GM12878 (cell line): ENCODE results near the gene ELAVL1. TPM values are rescaled to one million over a fixed set of nuclear protein-coding genes. Genes with fewer than 3 reads are reported as not detected.
A peak's percentile ranks its signal among the peaks of the same experiment; 100 is the strongest.

Source experiments
- ATAC-seq: fragments of 200-7000 bp; cut with Tn5 transposase; 3 replicates; pipeline ENCODE4 v1.9.1; 2020; ENCODE audit warnings: mild to moderate bottlenecking, moderate library complexity
- BruUV-seq: library from RNA; stranded (reverse); fragments of 400-500 nt; replicated peaks from 2 replicates; lab custom pipeline; 2021; lab: Mats Ljungman, UMichigan
- CTCF ChIA-PET: fragments of 300-600 bp; sonication (Branson Sonifier 250); formaldehyde crosslinking; extraction: SDS; loops from one replicate; lab custom pipeline; 2021; ENCODE audit warnings: inconsistent platforms; lab: Yijun Ruan, JAX
- POLR2A ChIA-PET: fragments of 350-600 bp; formaldehyde crosslinking; extraction: SDS; loops from one replicate; lab custom pipeline; 2021; ENCODE audit warnings: inconsistent platforms; lab: Charles Lee
- RAD21 ChIA-PET: fragments of 300-600 bp; sonication (Branson Sonifier 250); formaldehyde crosslinking; loops from one replicate; lab custom pipeline; 2023; ENCODE audit warnings: antibody characterized with exemption; ENCODE audit not compliant: unreplicated experiment; lab: Charles Lee
- SMC1A ChIA-PET: fragments of 300-600 bp; sonication (Branson Sonifier 250); formaldehyde crosslinking; loops from one replicate; lab custom pipeline; 2023; ENCODE audit not compliant: unreplicated experiment, uncharacterized antibody; lab: Charles Lee
- DNase-seq: peaks from one replicate; pipeline ENCODE4 v3.0.0-alpha.2; 2011; ENCODE audit warnings: low read depth, low spot score
- FAIRE-seq: peaks from 3 replicates; lab custom pipeline; 2011; peaks lifted over from hg19 to GRCh38; lab: Jason Lieb, UNC
- H2AFZ ChIP-seq: 2 replicates; pipeline ENCODE4 v1.6.0; 2011; ENCODE audit warnings: low read depth, low read length, control low read depth; ENCODE audit not compliant: control insufficient read depth
- H3K27ac ChIP-seq: 2 replicates; pipeline ENCODE4 v1.5.1; 2011; ENCODE audit warnings: control low read depth; ENCODE audit not compliant: control insufficient read depth, insufficient read depth
- H3K27me3 ChIP-seq, 2 experiments: replicated peaks in 1 of 2; 2 replicates each; pipeline versions ENCODE4 v1.6.0 to v1.6.1; 2011; ENCODE audit warnings: low read length in 1 of 2; ENCODE audit not compliant: control insufficient read depth in 2 of 2, insufficient read depth in 2 of 2
- H3K36me3 ChIP-seq, 2 experiments: 2 replicates each; pipeline ENCODE4 v1.5.1; 2011; ENCODE audit warnings: low read length in 1 of 2; ENCODE audit not compliant: control insufficient read depth in 2 of 2, insufficient read depth in 2 of 2
- H3K4me1 ChIP-seq: 2 replicates; pipeline ENCODE4 v1.6.1; 2011; ENCODE audit warnings: mild to moderate bottlenecking, low read length, moderate library complexity, mixed read lengths; ENCODE audit not compliant: control insufficient read depth, insufficient read depth
- H3K4me2 ChIP-seq: 2 replicates; pipeline ENCODE4 v1.6.0; 2011; ENCODE audit warnings: control low read depth; ENCODE audit not compliant: control insufficient read depth, insufficient read depth
- H3K4me3 ChIP-seq: fragments of 200-600 bp; sonication (generic); 2 replicates; pipeline ENCODE4 v1.5.1; 2016
- H3K79me2 ChIP-seq: 2 replicates; pipeline ENCODE4 v1.6.0; 2011; ENCODE audit warnings: low read length; ENCODE audit not compliant: control insufficient read depth, insufficient read depth
- H3K9ac ChIP-seq: 2 replicates; pipeline ENCODE4 v1.8.0; 2011; ENCODE audit warnings: low read length, control low read depth, mixed read lengths; ENCODE audit not compliant: control insufficient read depth, insufficient read depth
- H3K9me3 ChIP-seq: replicated peaks from 3 replicates; pipeline ENCODE4 v1.5.1; 2011; ENCODE audit warnings: mild to moderate bottlenecking, low read length; ENCODE audit not compliant: control insufficient read depth, insufficient read depth
- H4K20me1 ChIP-seq: 2 replicates; pipeline ENCODE4 v1.6.0; 2011; ENCODE audit not compliant: control insufficient read depth, insufficient read depth
- CBFB ChIP-seq: IDR thresholded peaks from 2 replicates; pipeline ENCODE4 v1.6.1; 2016; ENCODE audit warnings: antibody characterized with exemption, low read depth
- FOXM1 ChIP-seq: IDR thresholded peaks from 2 replicates; pipeline ENCODE4 v1.6.1; 2012; ENCODE audit warnings: low read depth, mild to moderate bottlenecking, inconsistent platforms, low read length, moderate library complexity
- POLR2AphosphoS5 ChIP-seq: IDR thresholded peaks from 2 replicates; pipeline ENCODE4 v1.6.1; 2011; ENCODE audit warnings: mild to moderate bottlenecking, low read length, inconsistent platforms
- STAT3 ChIP-seq: IDR thresholded peaks from 2 replicates; pipeline ENCODE4 v1.6.1; 2011; ENCODE audit warnings: low read depth, low read length, improper control_type of control experiment
- ZNF384 ChIP-seq: IDR thresholded peaks from 2 replicates; pipeline ENCODE4 v1.6.1; 2012; ENCODE audit warnings: low read depth, mild to moderate bottlenecking, low read length, improper control_type of control experiment, borderline replicate concordance
- WGBS: methylation state at CpG from one replicate; pipeline ENCODE4 v1.1.6; 2016; ENCODE audit warnings: low lambda C conversion rate; ENCODE audit not compliant: insufficient replicate concordance, insufficient coverage; ENCODE audit errors: missing lambda C conversion rate; 5-methylcytosine and 5-hydroxymethylcytosine counted together
- in situ Hi-C: fragments of 300-500 bp; cut with MboI; formaldehyde crosslinking; loops from 9 replicates; pipeline ENCODE4 v1.14.3; 2018; ENCODE audit warnings: mixed read lengths
- intact Hi-C: fragments of 100-400 bp; cut with micrococcal nuclease; formaldehyde crosslinking; loops from one replicate; pipeline ENCODE4 v1.14.2; 2022; ENCODE audit not compliant: unreplicated experiment
- polyA plus RNA-seq, 11 experiments: library from polyadenylated mRNA; depleted of rRNA in 4 of 11; unstranded in 6 of 11; stranded (reverse) in 5 of 11; fragments of >200 nt; fragmentation: Nextera tagmentation in 4 of 11; fragmentation: Illumina TruSeq in 1 of 11; extraction: Ambion mirVana in 4 of 11; extraction: Trizol in 1 of 11; gene quantifications; 1 replicate in 1 of 11; 2 replicates in 10 of 11; pipeline versions ENCODE4 v1.2.1 to v1.2.3, GENCODE V29; 2011 to 2016; ENCODE audit warnings: inconsistent platforms in 2 of 11, missing spikeins in 2 of 11, low read depth in 1 of 11
- total RNA-seq, 4 experiments: library from RNA; depleted of rRNA in 3 of 4; stranded (reverse); fragments of >200 nt in 3 of 4; fragmentation: Illumina TruSeq in 1 of 4; extraction: Trizol in 1 of 4; gene quantifications; 2 replicates each; pipeline versions ENCODE4 v1.2.1 to v1.2.3, GENCODE V29; 2013 to 2021
- TF ChIP-seq, protein P1 (sequence below): fragments of 450-650 bp; IDR thresholded peaks from 2 replicates; pipeline ENCODE4 v1.6.1; 2017; ENCODE audit warnings: mild to moderate bottlenecking, moderate library complexity

ELAVL1 gene
- total and polyA plus RNA-seq, 10 of the 15 experiments (the other 5 are each of a cell fraction or from before 2014, with no cell fraction given): 7.4 to 155 (median 70.3) TPM

GRCh38 chr19:7988307-7988706 is 17.1 kb downstream of the ELAVL1 start (continued):
- TF ChIP-seq, protein P1, sequence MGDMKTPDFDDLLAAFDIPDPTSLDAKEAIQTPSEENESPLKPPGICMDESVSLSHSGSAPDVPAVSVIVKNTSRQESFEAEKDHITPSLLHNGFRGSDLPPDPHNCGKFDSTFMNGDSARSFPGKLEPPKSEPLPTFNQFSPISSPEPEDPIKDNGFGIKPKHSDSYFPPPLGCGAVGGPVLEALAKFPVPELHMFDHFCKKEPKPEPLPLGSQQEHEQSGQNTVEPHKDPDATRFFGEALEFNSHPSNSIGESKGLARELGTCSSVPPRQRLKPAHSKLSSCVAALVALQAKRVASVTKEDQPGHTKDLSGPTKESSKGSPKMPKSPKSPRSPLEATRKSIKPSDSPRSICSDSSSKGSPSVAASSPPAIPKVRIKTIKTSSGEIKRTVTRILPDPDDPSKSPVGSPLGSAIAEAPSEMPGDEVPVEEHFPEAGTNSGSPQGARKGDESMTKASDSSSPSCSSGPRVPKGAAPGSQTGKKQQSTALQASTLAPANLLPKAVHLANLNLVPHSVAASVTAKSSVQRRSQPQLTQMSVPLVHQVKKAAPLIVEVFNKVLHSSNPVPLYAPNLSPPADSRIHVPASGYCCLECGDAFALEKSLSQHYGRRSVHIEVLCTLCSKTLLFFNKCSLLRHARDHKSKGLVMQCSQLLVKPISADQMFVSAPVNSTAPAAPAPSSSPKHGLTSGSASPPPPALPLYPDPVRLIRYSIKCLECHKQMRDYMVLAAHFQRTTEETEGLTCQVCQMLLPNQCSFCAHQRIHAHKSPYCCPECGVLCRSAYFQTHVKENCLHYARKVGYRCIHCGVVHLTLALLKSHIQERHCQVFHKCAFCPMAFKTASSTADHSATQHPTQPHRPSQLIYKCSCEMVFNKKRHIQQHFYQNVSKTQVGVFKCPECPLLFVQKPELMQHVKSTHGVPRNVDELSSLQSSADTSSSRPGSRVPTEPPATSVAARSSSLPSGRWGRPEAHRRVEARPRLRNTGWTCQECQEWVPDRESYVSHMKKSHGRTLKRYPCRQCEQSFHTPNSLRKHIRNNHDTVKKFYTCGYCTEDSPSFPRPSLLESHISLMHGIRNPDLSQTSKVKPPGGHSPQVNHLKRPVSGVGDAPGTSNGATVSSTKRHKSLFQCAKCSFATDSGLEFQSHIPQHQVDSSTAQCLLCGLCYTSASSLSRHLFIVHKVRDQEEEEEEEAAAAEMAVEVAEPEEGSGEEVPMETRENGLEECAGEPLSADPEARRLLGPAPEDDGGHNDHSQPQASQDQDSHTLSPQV: no peak
- no peak for TF ChIP-seq STAT3
- TF ChIP-seq FOXM1: no peak
- TF ChIP-seq, all 136 proteins: peak for 0

DNA sequence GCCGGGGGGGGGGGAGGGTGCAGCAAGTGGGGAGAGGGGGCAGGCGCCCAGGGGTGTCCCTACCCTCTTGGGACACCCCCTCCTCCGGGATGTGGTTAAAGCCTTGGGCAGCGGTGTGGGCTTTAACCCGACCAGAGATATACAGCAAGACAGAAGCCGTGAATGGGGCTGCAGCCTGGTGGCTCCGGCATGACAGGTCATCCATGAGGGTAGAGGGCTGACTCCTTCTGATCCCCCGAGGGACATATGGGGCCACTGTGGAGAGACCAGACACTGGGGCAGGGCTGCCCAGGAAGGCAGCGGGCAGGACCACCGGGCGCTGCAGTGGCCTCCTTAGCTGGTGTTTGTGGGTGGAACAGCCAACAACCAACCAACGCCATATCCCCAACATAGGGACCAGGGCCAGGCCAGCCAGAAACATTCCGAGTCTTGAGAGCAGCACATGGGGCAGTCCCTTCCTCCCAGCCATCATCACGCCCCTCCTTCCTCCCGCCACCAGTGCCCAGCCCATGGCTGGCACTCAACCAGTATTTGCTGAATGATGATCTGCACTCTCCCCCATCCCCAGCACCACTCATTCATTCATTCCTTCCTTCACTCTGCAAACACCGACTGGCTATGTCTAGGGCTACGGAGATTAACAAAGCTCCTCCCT is 18.2 kb downstream of the ELAVL1 start:
- Histone ChIP-seq H3K4me2 (no peak overlapping the region), H3K9ac (no peak overlapping the region), H3K4me1 (no peaks in the 10 kb centered on the region; the same call in 1 of the 2 replicates), H3K79me2 (peaks cover 3% of the 10 kb centered on the region), H4K20me1 (peaks cover 4% of the 10 kb centered on the region), H3K4me3 (no peak overlapping the region), H3K9me3 (no peaks in the 10 kb centered on the region), H3K27ac (no peak overlapping the region), H3K36me3 (peaks cover 49 to 58% of the 10 kb centered on the region in 2 experiments), H2AFZ (no peak overlapping the region), H3K27me3 (no peaks in the 10 kb centered on the region)
- DNase-seq (no peak), FAIRE-seq (no peak), ATAC-seq (no peak)
- intact Hi-C loops (no loop called here), in situ Hi-C loops (no loop called here)
- CTCF ChIA-PET: interaction anchor here (1.3 kb wide), 1 partner anchor 17 kb away, joined by 5 read pairs; no protein-coding TSS in a partner anchor
- 65% methylated on average over 15 of the region's 17 CpGs for WGBS
- SMC1A ChIA-PET: no interaction called here
- POLR2A ChIA-PET: no interaction called here
- RAD21 ChIA-PET: no interaction called here
- BruUV-seq: no TSS peak
- TF ChIP-seq POLR2AphosphoS5 (peak; percentile 7; the same call in 1 of the 2 replicates), ZNF384 (no peak), CBFB (no peak)
